Thymus (tissue), 2 donors: ENCODE results near the gene PLN. TPM values are rescaled to one million over a fixed set of nuclear protein-coding genes. Genes with fewer than 3 reads are reported as not detected.

Source experiments
- polyA plus RNA-seq: library from polyadenylated mRNA; stranded (reverse); fragments of 200-250 nt; gene quantifications from one replicate; pipeline ENCODE4 v1.2.3, GENCODE V29; 2013
- total RNA-seq: library from RNA; stranded (reverse); fragments of 120-200 nt; gene quantifications from one replicate; pipeline ENCODE4 v1.2.4, GENCODE V29; 2013
- donor health status: healthy.

PLN gene
- total and polyA plus RNA-seq, 2 donors, result 1.3 to 34.1 TPM

Other genes with a start within 250 kb of the PLN start
- 44.3 TPM for gene CEP85L, start 103.3 kb downstream of the PLN start, total RNA-seq
- gene CEP85L, start 103.3 kb downstream of the PLN start, polyA plus RNA-seq, result 24.6 TPM